ENCODE data around the gene KCNQ1. TPM values are rescaled to one million over a fixed set of nuclear protein-coding genes. Genes with fewer than 3 reads are reported as not detected.

Gene KCNQ1
- total RNA-seq, 1 experiment from 2014 or later: 9.2 TPM

DNA sequence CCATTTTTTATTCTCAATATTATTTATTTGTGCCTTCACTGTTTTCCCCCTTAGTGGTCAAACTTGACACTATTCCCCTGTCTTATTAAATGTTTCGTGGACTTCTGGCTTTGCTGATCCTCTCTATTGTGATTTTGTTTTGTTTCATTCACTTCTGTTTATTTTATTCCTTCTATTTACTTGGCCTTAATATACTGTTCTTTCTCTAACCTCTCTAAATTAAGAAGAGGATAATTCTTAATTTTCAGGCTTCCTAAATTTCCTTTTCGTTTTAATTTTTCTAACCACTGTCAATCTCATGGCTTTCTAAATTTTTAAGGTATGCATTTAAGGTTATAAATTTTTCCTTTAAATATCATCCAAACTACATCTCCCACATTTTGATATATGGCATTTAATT, 338.0 kb downstream of the KCNQ1 start:
- H3K4me3 Mint-ChIP-seq (ENCODE audit: low read depth, unreplicated experiment): no peak overlapping the region
- H3K4me1 Mint-ChIP-seq (ENCODE audit: low read depth, unreplicated experiment): peaks cover 8% of the 10 kb centered on the region
- H3K27ac Mint-ChIP-seq (ENCODE audit: unreplicated experiment): no peak overlapping the region
- no peak for TF ChIP-seq CTCF (IDR thresholded peaks at IDR 0.05; ENCODE audit: unreplicated experiment)
- intact Hi-C loops (cut with micrococcal nuclease; ENCODE audit: unreplicated experiment): no loop called here
- no TSS peak for BruUV-seq (replicated peaks)
- H3K36me3 Mint-ChIP-seq (ENCODE audit: insufficient read depth, unreplicated experiment): no peaks in the 10 kb centered on the region
- H3K27me3 Mint-ChIP-seq (ENCODE audit: unreplicated experiment): no peaks in the 10 kb centered on the region
- DNase-seq: no peak
- CTCF ChIA-PET: no interaction called here
- H3K9me3 Mint-ChIP-seq (ENCODE audit: low read depth, unreplicated experiment): peaks cover 2% of the 10 kb centered on the region

DNA sequence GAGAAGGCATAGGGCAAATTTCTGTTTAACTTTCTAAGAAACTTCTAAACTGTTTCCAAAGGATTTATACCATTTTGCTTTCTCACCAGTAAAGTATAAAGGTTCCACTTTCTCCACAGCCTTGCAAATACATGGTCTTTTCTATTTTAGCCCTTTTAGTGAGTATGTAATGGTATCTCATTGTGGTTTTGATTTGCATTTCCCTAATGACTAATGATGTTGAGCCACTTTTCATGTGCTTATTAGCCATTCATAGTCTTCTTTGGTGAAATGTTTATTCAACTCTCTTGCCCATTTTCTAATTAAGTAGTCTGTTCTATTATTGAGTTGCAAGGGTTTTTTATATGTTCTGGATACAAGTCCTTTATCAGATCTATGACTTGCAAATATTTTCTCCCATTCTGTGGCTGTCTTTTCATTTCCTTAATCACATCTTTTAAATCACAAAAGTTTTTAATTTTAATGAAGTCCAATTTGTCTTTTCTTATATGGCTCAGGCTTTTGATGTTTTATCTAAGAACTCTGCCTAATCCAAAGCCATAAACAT, 338.8 kb downstream of the KCNQ1 start:
- no peak overlapping the region for H3K27ac Mint-ChIP-seq (ENCODE audit: unreplicated experiment)
- TF ChIP-seq CTCF (IDR thresholded peaks at IDR 0.05; ENCODE audit: unreplicated experiment): no peak

GRCh38 chr11:2787816-2788167, 343.0 kb downstream of the KCNQ1 start:
- no peak for TF ChIP-seq CTCF (IDR thresholded peaks at IDR 0.05; ENCODE audit: unreplicated experiment)
- Mint-ChIP-seq H3K4me1 (ENCODE audit: low read depth, unreplicated experiment) (no peaks in the 10 kb centered on the region), H3K27me3 (ENCODE audit: unreplicated experiment) (peaks cover 46% of the 10 kb centered on the region), H3K4me3 (ENCODE audit: low read depth, unreplicated experiment) (no peak overlapping the region), H3K27ac (ENCODE audit: unreplicated experiment) (no peak overlapping the region), H3K36me3 (ENCODE audit: insufficient read depth, unreplicated experiment) (peaks cover 7% of the 10 kb centered on the region), H3K9me3 (ENCODE audit: low read depth, unreplicated experiment) (peaks cover 2% of the 10 kb centered on the region)
- CTCF ChIA-PET: interaction anchor here (0.7 kb wide), 1 partner anchor 228 kb away, joined by 3 read pairs; no protein-coding TSS in a partner anchor
- DNase-seq: no peak
- intact Hi-C loops (cut with micrococcal nuclease; ENCODE audit: unreplicated experiment): no loop called here
- BruUV-seq (replicated peaks): no TSS peak

More for the DNA sequence above, 338.8 kb downstream of the KCNQ1 start:
- intact Hi-C loops (cut with micrococcal nuclease; ENCODE audit: unreplicated experiment): no loop called here
- CTCF ChIA-PET: no interaction called here
- no peak for DNase-seq
- BruUV-seq (replicated peaks): no TSS peak
- no peak overlapping the region for H3K4me3 Mint-ChIP-seq (ENCODE audit: low read depth, unreplicated experiment)
- H3K36me3 Mint-ChIP-seq (ENCODE audit: insufficient read depth, unreplicated experiment): no peaks in the 10 kb centered on the region
- H3K9me3 Mint-ChIP-seq (ENCODE audit: low read depth, unreplicated experiment): peaks cover 2% of the 10 kb centered on the region
- peaks cover 7% of the 10 kb centered on the region for H3K4me1 Mint-ChIP-seq (ENCODE audit: low read depth, unreplicated experiment)
- peaks cover 7% of the 10 kb centered on the region for H3K27me3 Mint-ChIP-seq (ENCODE audit: unreplicated experiment)

DNA sequence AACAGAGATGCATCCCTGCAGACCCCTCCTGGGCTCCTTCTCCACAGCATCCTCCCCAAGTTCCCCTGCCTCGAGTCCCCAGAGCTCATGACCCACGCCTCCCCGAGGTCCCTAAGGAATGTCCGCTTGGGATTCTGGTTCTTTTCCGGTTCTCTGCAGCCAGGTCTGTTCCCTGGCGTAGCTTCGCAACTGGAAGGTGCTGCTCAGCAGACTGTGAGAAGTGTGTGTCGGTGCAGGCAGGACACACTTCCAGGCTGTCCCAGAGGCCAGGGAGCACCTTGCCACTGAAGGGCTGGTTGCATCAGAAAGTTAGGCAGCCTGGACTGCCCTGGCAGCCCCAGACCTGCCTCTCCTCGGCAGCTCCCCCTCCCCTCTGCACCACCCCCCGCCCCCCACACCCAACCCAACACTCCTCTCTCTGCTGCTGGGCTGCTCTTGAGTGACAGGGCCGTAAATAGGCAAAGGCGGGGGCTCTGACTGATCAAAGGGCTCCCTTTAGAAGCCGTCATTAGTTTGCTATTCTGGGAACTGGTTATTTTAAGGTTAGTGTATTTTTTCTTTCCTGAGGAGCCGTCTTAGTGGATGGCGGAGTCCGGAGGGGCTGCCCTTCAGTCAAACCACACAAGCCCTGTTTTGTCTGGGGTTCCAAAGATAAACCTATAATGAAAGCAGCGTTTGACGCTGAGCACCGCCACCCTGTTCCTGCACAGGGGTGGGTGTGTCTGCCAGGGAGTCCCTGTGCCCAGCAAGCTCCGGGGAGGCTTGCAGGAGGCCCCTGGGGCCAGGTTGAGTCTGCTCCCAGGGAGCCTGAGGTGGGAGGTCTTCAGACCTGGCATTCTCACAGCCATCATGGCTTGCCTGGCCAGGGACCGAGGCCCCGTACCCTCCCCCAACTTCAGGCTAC, 343.6 kb downstream of the KCNQ1 start:
- BruUV-seq (replicated peaks): no TSS peak
- DNase-seq: no peak
- Mint-ChIP-seq H3K36me3 (ENCODE audit: insufficient read depth, unreplicated experiment) (peaks cover 7% of the 10 kb centered on the region), H3K27ac (ENCODE audit: unreplicated experiment) (no peak overlapping the region), H3K4me3 (ENCODE audit: low read depth, unreplicated experiment) (no peak overlapping the region), H3K4me1 (ENCODE audit: low read depth, unreplicated experiment) (no peaks in the 10 kb centered on the region), H3K9me3 (ENCODE audit: low read depth, unreplicated experiment) (peaks cover 2% of the 10 kb centered on the region), H3K27me3 (ENCODE audit: unreplicated experiment) (peaks cover 52% of the 10 kb centered on the region)
- intact Hi-C loops (cut with micrococcal nuclease; ENCODE audit: unreplicated experiment): no loop called here
- CTCF ChIA-PET: interaction anchor here (0.7 kb wide), 1 partner anchor 227 kb away, joined by 3 read pairs; no protein-coding TSS in a partner anchor
- no peak for TF ChIP-seq CTCF (IDR thresholded peaks at IDR 0.05; ENCODE audit: unreplicated experiment)

Data from Calu3 (cell line).